GM12873 (cell line): ENCODE measurements around the gene TNS3.

Source experiments
- TF ChIP-seq, protein P1 (sequence below): IDR thresholded peaks from 2 replicates; pipeline ENCODE4 v1.5.1; 2012; ENCODE audit warnings: low read depth, mild to moderate bottlenecking, moderate library complexity, low read length, control low read depth; ENCODE audit not compliant: insufficient read depth; ENCODE audit errors: missing control alignments

The TNS3 gene

GRCh38 chr7:47591089-47591654 lies 9.3 kb upstream of the TNS3 start:
- TF ChIP-seq, protein P1, sequence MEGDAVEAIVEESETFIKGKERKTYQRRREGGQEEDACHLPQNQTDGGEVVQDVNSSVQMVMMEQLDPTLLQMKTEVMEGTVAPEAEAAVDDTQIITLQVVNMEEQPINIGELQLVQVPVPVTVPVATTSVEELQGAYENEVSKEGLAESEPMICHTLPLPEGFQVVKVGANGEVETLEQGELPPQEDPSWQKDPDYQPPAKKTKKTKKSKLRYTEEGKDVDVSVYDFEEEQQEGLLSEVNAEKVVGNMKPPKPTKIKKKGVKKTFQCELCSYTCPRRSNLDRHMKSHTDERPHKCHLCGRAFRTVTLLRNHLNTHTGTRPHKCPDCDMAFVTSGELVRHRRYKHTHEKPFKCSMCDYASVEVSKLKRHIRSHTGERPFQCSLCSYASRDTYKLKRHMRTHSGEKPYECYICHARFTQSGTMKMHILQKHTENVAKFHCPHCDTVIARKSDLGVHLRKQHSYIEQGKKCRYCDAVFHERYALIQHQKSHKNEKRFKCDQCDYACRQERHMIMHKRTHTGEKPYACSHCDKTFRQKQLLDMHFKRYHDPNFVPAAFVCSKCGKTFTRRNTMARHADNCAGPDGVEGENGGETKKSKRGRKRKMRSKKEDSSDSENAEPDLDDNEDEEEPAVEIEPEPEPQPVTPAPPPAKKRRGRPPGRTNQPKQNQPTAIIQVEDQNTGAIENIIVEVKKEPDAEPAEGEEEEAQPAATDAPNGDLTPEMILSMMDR: no peak

DNA sequence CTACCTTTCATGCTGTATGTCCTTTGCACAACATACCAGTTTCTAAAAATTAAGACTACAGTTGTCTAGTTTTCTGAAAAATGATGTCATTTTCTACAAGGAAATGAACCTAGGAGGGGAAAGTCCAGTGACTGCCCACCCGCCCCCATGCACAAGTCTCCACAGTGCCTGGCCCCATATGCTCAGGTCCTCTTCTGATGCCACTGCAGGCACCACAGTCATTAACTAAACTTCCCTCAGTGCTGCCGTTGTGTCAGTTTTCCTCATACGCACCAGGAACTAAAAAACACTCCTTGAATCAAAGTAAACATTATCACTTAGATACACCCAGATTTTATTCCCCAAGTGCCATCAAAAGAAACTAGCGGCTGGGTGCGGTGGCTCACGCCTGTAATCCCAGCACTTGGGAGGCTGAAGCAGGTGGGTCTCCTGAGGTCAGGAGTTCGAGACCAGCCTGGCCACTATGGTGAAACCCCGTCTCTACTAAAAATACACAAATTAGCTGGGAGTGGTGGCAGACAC lies 6.9 kb upstream of the TNS3 start:
- TF ChIP-seq, protein P1: no peak

- TF ChIP-seq, protein P1: no peak
These were observed 6.1 kb upstream of the TNS3 start for GRCh38 chr7:47587976-47588375.

DNA sequence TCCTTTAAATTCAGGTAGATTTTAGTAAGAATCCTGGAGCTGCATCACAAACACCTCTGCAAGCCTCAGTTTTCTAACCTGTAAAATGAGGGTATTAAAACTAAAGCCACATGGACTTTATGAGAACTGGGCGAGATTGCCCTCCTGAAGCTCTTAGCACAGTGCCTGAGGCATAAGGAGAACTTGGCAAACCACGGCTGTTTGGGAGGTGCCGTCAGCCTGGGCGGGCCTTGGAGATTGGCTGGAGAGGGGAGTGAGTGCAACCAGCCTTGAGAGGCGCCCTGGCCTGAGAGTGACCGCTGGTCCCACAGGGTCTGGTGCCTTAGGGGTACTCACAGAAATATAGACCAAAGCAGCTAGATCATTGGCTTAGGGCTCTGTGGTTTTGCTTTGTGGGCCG lies 5.4 kb upstream of the TNS3 start:
- TF ChIP-seq, protein P1: no peak

- TF ChIP-seq, protein P1: no peak
These were observed 5.0 kb upstream of the TNS3 start for GRCh38 chr7:47586925-47587324.

DNA sequence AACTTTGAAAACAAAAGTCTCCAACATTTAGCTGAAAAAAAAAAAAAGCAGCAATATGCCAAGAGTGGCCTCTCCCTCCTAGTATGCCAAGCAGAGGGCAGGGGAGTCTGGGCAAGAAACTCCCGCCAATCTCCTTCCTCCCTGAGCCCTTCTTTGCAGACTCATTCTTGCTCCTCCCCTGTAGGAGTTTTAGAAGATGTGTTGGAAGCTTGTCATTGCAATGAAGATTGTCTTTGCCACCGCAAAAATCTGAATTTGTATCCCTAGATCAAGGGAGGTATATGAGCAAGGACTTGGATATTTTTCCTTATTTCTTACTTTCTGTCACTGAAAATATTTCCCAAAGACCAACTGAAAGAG lies 2.6 kb upstream of the TNS3 start:
- TF ChIP-seq, protein P1: no peak

- TF ChIP-seq, protein P1: no peak
These were observed 2.0 kb upstream of the TNS3 start for GRCh38 chr7:47583739-47584535.
